Activated CD4-positive, alpha-beta memory T cell treated with anti-CD3 and anti-CD28 coated beads for 36 hours (primary cell): Measurements from ENCODE around the gene TBC1D22B. TPM values are rescaled to one million over a fixed set of nuclear protein-coding genes. Genes with fewer than 3 reads are reported as not detected.

ENCODE experiments used
- CTCF ChIA-PET: fragments of 350-600 bp; sonication (Branson Sonifier 250); formaldehyde crosslinking; loops from one replicate; lab custom pipeline; 2021; ENCODE audit warnings: antibody characterized with exemption, inconsistent platforms; lab: Charles Lee
- POLR2A ChIA-PET: fragments of 350-600 bp; sonication (Branson Sonifier 250); formaldehyde crosslinking; loops from one replicate; lab custom pipeline; 2021; ENCODE audit warnings: antibody characterized with exemption; lab: Charles Lee
- DNase-seq: peaks from one replicate; pipeline ENCODE4 v3.0.0-alpha.2; 2020
- H3K27ac Mint-ChIP-seq: one replicate; pipeline ENCODE4 v1.8.0; 2021; ENCODE audit warnings: mixed read lengths
- H3K27me3 Mint-ChIP-seq: one replicate; pipeline ENCODE4 v1.8.0; 2021; ENCODE audit warnings: mixed read lengths
- H3K36me3 Mint-ChIP-seq: one replicate; pipeline ENCODE4 v1.8.0; 2021; ENCODE audit warnings: mixed read lengths
- H3K4me1 Mint-ChIP-seq: one replicate; pipeline ENCODE4 v1.8.0; 2021; ENCODE audit warnings: low read depth, mixed read lengths
- H3K4me3 Mint-ChIP-seq: one replicate; pipeline ENCODE4 v1.8.0; 2021; ENCODE audit warnings: mild to moderate bottlenecking, mixed read lengths
- H3K9me3 Mint-ChIP-seq: one replicate; pipeline ENCODE4 v1.8.0; 2021; ENCODE audit warnings: mixed read lengths
- intact Hi-C: fragments of 100-400 bp; cut with micrococcal nuclease; formaldehyde crosslinking; loops from one replicate; pipeline ENCODE4 v1.15.1; 2023
- total RNA-seq, 2 experiments: library from RNA; stranded (reverse); gene quantifications; one replicate each; pipeline ENCODE4 v1.2.3, GENCODE V29; 2021

The TBC1D22B gene
- total RNA-seq, 2 experiments from 2014 or later = 14.4 to 15.7 TPM

DNA sequence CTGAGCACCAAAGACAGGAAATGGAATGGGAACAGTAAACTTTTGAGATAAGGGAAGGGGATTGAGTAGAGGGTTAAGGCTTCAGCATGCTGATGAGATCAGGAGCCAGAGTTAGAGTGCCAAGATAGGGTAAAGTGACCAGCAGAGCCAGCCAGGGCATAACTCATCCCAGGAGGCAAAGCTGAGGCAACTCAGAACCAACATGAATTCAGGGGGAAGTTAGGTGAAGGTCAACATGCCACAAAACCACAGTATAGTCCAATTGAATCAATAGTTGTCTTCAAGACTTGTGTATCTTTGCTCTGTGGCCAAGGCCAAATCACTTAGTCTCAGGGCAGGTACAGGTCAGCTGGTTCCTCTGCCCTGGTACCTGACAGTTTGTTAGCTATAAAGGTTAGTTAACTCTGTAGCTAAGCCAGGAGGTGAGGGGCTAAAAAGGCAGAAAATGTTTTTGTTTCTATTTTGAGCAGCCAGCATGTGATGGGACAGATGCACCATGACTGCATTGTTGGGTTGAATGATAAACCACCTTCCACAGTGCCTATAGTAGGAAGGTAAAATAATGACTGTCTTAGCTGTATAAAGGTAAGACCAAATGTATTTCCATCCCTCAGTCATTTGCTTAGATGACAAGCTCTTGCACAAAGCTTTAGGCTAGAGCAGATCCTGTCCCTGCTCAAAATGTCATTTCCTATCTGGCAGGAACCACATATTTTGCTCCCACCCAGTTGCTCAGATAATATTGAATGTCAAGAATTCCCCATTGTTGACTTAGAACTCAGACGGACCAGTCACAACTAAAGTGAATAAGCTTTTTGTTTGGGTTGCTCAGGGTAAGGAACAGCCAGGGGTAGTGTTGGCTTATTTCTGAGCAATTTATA is 112.0 kb downstream of the TBC1D22B start:
- intact Hi-C loops = no loop called here
- Mint-ChIP-seq H3K27me3 (no peaks in the 10 kb centered on the region), H3K4me3 (no peak overlapping the region), H3K36me3 (peaks cover 17% of the 10 kb centered on the region), H3K27ac (no peak overlapping the region), H3K4me1 (peaks cover 5% of the 10 kb centered on the region), H3K9me3 (no peaks in the 10 kb centered on the region)
- ChIA-PET POLR2A (interaction anchor here (0.6 kb wide), 2 partner anchors 35 to 355 kb away, joined by 3 read pairs; no protein-coding TSS in a partner anchor), CTCF (interaction anchor here (0.8 to 2.9 kb wide), 3 partner anchors 12 to 322 kb away, joined by 3 to 9 read pairs (median 3); no protein-coding TSS in a partner anchor)
- no peak for DNase-seq

GRCh38 chr6:37371154-37372083 is 113.8 kb downstream of the TBC1D22B start:
- POLR2A ChIA-PET = no interaction called here
- DNase-seq = no peak
- intact Hi-C loops = no loop called here
- CTCF ChIA-PET = interaction anchor here (1.4 to 2.9 kb wide), 3 partner anchors 10 to 354 kb away, joined by 4 to 9 read pairs (median 6); no protein-coding TSS in a partner anchor
- no peaks in the 10 kb centered on the region for H3K27me3 Mint-ChIP-seq
- H3K36me3 Mint-ChIP-seq = peaks cover 15% of the 10 kb centered on the region
- no peak overlapping the region for H3K4me3 Mint-ChIP-seq
- no peaks in the 10 kb centered on the region for H3K9me3 Mint-ChIP-seq
- H3K4me1 Mint-ChIP-seq = peaks cover 5% of the 10 kb centered on the region
- H3K27ac Mint-ChIP-seq = no peak overlapping the region

DNA sequence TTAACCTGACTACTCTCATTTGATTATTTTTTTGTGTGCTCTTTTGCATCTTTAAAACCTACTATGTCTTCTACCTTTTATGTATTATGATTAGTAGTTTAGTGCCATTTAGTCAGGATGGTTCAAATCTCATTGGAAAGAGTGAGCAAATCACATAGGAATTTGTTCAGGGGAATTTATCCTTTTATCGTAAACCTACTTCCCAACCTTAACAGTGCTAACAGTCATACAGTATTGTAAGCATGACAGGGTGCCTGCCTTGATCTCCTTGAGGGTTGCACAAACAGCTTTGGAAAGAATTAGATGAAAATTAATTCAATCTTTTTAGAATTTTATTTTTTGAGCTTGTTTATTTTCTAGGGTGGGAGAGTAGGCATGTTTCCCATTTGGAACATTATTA is 114.5 kb downstream of the TBC1D22B start:
- no peaks in the 10 kb centered on the region for H3K27me3 Mint-ChIP-seq
- CTCF ChIA-PET = interaction anchor here (1.4 to 2.9 kb wide), 4 partner anchors 9 to 354 kb away, joined by 4 to 9 read pairs (median 5); no protein-coding TSS in a partner anchor
- POLR2A ChIA-PET = no interaction called here
- no peak for DNase-seq
- no peaks in the 10 kb centered on the region for H3K9me3 Mint-ChIP-seq
- H3K4me1 Mint-ChIP-seq = peaks cover 5% of the 10 kb centered on the region
- H3K36me3 Mint-ChIP-seq = peaks cover 17% of the 10 kb centered on the region
- intact Hi-C loops = no loop called here
- no peak overlapping the region for H3K4me3 Mint-ChIP-seq
- no peak overlapping the region for H3K27ac Mint-ChIP-seq

DNA sequence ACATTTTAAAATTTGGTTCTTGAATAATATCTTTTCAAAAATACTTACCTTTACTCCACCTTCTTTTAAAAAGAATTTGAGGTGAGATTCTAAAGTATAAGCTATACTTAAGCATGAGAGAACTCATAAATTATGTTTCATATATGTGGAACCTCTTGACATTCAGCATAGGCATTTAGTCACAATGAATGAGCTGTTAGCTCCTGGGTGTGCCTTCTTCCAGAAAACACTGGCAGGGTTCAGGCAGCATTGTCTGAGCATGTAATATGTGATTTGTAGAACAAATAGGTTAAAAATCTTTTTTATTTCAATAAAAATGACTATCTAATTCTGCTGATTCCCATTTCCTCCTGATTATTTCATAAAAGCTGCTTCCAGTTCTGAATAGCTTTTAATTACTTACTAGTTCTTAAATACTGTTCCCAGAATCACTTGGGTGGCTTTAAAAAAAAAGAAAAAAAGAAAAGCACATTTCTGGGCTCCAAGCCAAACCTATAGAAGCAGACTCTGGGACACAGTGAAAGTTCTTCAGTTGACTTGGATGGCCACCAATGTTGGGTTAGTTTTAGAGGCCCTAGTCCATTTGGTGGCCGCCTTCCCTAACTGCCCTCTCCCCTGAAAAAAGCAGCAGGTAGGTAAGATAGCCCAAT is 116.4 kb downstream of the TBC1D22B start:
- no peak for DNase-seq
- Mint-ChIP-seq H3K4me3 (no peak overlapping the region), H3K9me3 (no peaks in the 10 kb centered on the region), H3K27ac (no peak overlapping the region), H3K36me3 (peaks cover 26% of the 10 kb centered on the region), H3K27me3 (no peaks in the 10 kb centered on the region), H3K4me1 (peaks cover 4% of the 10 kb centered on the region)
- intact Hi-C loops = no loop called here
- CTCF ChIA-PET = interaction anchor here (0.6 to 0.9 kb wide), 2 partner anchors 8 to 23 kb away, joined by 3 read pairs; no protein-coding TSS in a partner anchor
- POLR2A ChIA-PET = no interaction called here

- DNase-seq = no peak
- peaks cover 17% of the 10 kb centered on the region for H3K36me3 Mint-ChIP-seq
- H3K9me3 Mint-ChIP-seq = no peaks in the 10 kb centered on the region
- POLR2A ChIA-PET = no interaction called here
- H3K27me3 Mint-ChIP-seq = no peaks in the 10 kb centered on the region
- no peak overlapping the region for H3K4me3 Mint-ChIP-seq
- CTCF ChIA-PET = no interaction called here
- no peak overlapping the region for H3K27ac Mint-ChIP-seq
- H3K4me1 Mint-ChIP-seq = no peaks in the 10 kb centered on the region
- intact Hi-C loops = no loop called here
Measured at GRCh38 chr6:37375376-37375775, 117.8 kb downstream of the TBC1D22B start.

- peaks cover 18% of the 10 kb centered on the region for H3K36me3 Mint-ChIP-seq
- H3K27me3 Mint-ChIP-seq = no peaks in the 10 kb centered on the region
- H3K27ac Mint-ChIP-seq = no peak overlapping the region
- DNase-seq = no peak
- H3K4me3 Mint-ChIP-seq = no peak overlapping the region
- intact Hi-C loops = no loop called here
- H3K9me3 Mint-ChIP-seq = no peaks in the 10 kb centered on the region
- H3K4me1 Mint-ChIP-seq = no peaks in the 10 kb centered on the region
- ChIA-PET CTCF (no interaction called here), POLR2A (no interaction called here)
Measured at GRCh38 chr6:37376078-37376743, 118.6 kb downstream of the TBC1D22B start.

GRCh38 chr6:37381579-37381978 is 124.0 kb downstream of the TBC1D22B start:
- no peaks in the 10 kb centered on the region for H3K9me3 Mint-ChIP-seq
- no peak overlapping the region for H3K27ac Mint-ChIP-seq
- no peak overlapping the region for H3K4me3 Mint-ChIP-seq
- H3K36me3 Mint-ChIP-seq = peaks cover 34% of the 10 kb centered on the region
- peak; percentile 16 for DNase-seq
- intact Hi-C loops = loop anchor here (2.0 to 10.0 kb wide), 4 partner anchors 53 to 311 kb away; partner anchors contain the start of gene CMTR1
- ChIA-PET POLR2A (no interaction called here), CTCF (interaction anchor here (0.6 to 2.5 kb wide), 16 partner anchors 8 to 311 kb away, joined by 3 to 14 read pairs (median 4); partner anchors contain the start of gene CMTR1)
- H3K4me1 Mint-ChIP-seq = no peaks in the 10 kb centered on the region
- no peaks in the 10 kb centered on the region for H3K27me3 Mint-ChIP-seq

Other genes with a start within 250 kb of the TBC1D22B start
- gene PIM1, start 87.6 kb upstream of the TBC1D22B start, total RNA-seq = 100 to 1,000 TPM; 204 TPM
- gene TMEM217, start 372 bp downstream of the TBC1D22B start, total RNA-seq = 1 to 10 TPM; 2.2 to 3.3 TPM
- 10 to 100 TPM; 24.3 to 25.6 TPM for gene RNF8, start 96.2 kb downstream of the TBC1D22B start, total RNA-seq
- 10 to 100 TPM; 69.2 to 70.1 TPM for gene CMTR1, start 175.4 kb downstream of the TBC1D22B start, total RNA-seq
- 10 to 100 TPM; 60.4 to 65.2 TPM for gene CCDC167, start 242.1 kb downstream of the TBC1D22B start, total RNA-seq